HG02884 (cell line): ENCODE data around the gene CIZ1.

ENCODE experiments used
- ATAC-seq: cut with Tn5 transposase; IDR thresholded peaks from one replicate; pipeline ENCODE4 v1.9.1; 2021; ENCODE audit warnings: mild to moderate bottlenecking, moderate library complexity; ENCODE audit not compliant: unreplicated experiment

Gene CIZ1

DNA sequence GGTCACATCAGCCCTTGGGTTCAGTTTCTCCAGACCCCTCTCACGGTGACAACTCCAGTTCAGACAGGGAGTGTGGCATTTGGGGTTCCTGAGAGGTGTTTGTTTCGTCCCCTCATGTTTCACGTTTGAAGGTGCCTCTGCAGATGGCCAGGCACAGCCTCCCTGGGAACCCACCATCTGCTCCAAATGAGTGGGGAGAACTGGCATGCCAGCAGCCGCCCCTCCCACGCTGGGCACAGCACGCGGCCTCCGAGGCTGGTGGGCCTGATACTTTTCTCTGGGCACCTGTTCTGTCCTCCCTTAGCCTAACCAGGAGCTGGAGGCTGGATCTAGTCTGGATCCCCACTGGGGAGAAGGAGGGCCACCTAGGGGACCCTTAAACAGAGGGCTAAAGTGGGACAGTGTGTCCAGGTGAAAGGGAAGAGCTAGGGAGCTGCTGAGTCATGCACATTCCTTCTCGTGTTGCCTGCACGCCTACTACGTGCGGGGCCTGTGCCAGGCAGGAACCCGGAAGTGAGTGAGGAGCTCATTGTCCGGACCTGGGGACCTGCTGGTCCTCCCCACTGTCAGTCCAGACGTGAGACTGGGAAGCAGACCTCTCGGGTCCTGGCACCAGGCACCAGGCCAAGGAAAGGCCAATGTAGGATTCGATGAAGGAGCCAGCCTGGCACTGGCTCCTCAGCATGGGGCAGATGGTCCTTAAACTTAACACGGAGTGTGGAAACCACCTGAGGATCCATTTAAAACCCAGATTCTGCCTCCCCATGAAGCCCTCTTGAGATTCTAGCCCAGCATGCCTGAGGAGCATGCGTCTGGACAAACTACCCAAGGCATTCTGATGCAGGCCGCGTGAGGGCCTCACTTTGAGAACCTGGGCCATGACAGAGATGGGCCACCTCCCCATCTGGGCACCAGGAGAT, 23.5 kb upstream of the CIZ1 start:
- ATAC-seq: no peak

DNA sequence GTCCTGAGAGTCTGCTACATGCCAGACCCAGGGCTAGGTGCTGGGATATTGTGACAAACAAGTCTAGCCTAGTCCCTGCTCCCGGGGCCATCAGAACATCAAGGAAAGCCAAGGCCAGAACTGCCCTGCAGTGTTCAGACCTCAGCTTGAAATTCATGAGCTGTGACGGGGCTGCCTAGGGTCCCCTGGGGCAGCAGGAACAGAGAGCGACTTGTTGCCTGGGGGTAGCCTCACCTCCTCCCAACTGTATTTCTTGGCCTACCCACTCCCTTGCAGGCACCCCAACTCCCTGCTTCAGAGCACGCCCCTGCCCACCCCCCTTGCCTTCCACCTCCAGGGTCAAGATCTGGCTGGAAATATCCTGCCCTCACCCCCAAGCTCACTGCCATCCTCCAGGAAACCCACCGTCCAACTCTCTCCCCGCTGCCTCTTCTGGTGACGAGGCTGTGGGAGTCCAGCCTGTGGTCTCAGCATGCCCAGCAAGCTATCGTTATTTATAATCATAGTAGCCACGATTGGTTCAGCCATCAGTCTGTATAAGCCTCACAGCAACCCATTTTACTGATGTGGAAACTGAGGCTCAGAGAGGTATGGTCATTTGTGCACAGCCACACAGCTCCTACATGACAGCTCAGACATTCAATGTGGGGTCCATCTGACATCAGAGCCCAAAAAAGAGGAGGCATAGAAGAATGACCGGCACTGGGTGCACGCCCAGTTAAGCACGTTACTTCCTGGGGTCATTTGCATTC, 22.6 kb upstream of the CIZ1 start:
- ATAC-seq: no peak

DNA sequence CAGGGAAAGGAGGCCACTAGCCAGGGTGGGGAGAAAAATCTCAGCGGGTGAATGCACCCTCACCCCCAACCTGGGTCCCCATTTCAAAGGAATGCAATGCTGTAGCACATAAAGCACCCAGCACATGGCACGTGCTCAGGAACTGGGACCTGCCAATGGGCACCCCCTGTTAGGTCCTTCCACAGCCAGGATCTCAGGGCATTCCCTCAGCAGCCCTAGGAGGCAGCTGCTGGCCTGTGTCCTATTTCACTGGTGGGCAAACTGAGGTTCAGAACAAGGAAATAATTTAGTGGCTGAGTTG, 20.6 kb upstream of the CIZ1 start:
- ATAC-seq: no peak

DNA sequence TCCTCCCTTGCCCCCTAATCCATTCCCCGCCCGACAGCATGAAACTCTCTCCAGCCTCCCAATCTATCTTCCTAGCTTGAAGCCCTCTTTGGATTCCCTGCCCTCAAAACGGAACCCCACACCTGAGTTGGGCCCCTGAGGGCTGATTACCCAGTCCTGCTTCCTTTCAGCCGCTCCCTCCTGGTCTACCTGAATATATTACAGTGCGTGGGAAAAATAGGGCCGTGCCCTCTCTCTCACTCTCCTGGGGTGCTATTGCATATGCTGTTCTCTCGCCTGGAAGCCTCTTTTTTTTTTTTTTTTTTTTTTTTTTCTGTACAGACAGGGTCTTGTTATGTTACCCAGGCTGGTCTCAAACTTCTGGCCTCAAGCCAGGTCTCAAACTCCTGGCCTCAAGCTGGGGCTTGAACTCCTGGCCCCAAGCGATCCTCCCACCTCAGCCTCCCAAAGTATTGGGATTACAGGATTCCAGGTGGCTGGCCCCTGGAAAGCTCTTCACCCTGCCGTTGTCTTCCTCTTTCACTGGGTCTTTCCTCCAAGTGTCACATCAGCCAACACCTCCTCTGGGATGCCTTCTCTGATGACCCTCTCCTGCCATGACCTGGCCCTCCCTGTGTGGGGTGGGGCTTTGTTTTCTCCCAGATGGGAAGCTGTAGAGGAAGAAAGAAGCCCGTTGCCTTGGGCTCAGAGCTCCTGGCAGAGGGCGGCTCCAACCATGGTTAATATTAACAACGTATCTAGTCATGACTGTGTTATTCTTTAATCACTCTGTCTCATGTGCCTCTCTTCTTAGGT, 20.0 kb upstream of the CIZ1 start:
- ATAC-seq: no peak

DNA sequence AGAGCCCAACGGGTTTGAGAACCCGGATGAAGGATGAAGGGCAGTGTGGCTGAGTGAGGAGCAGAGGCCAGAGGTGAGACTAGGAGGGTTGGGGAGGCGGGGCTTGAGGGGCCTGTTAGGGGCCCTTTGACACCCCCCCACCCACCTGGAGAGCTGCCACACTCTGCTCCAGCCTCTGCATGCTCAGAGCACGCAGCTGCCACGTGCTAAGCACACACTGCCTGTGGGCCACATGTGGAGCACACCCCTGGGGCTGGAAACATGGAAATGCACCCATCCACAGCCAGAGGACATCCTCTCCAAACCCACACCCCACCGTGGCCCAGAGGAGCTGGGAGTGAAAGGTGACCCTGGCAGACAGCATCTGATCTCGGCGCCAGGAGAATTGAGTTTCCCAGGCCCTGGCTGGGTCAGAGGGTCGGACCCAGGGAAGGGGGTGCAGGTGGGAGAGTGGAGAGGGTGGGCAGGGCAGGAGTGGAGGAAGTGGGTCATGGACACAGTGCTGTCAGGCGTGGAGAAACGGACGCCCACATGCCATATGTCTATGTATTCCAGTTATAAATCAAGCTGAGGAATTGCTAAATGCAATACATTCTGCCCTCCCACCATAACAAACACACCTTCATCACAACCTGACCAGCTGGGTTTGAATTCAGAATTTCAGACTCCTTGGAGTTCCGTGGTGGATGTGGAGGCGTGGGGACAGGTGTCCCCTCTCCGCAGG, 17.7 kb upstream of the CIZ1 start:
- no peak for ATAC-seq

DNA sequence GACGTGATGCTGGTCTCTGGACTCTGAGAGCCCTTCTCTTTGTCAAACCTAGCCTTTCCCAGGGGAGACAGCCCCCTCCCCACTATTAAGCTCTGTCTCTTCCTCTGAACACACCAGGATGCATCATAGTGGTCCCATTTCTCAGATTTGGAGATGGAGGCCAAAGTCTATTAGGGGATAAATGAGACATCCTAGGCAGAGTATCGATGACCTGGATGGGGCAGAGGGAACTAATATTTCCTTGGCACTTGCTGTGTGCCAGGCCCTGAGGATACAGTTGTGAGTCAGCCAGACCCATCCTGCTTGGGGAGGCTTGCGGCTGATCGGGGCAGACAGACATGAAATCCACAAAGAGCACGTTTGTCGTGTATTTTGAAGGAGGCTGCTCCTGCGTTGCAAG, 17.0 kb upstream of the CIZ1 start:
- no peak for ATAC-seq

DNA sequence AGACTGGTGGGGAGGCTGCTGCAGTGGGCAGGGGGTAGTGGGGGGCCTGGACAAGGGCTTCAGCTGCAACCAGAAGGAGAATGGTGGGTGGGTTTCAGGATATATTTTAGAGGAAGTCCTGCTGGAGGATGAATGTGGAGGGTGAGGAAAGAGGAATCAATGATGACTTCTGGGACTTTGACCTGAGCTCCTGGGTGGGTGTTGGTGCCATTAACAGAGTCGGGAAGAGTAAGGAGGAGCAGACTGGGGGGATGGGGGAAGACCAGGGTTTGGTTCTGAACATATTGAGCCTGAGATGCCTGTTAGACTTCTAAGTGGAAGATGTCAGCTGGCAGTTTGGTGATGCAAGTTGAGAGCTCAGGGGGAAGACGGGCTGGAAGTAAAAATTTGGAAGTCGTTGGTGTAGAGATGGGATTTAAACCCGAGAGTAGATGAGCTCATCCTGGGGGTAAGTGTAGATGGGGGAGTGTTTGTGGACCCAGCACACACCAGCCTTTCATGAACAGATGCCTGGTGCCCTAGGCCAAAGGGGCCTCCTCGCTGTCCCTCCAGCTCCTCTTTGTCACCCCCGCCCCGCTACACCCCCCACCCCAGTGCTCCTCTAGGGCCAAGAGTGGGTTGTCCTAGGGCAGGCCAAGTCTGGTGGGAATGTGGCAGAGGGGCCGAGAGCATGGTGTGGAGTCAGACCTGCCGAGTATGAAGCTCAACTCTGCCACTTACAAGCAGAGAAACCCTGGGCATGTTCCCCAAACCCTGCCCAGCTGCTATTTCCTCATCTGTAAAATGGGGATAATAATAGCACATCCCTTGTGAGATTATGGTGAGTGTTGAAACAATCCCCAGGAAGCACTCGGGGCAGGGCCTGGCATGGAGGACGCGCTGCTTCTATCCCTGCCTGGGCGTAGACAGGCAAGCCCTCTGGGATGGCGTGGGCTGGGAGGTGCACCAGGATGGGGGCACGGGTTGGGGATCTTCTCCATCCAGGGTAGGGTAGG, 15.8 kb upstream of the CIZ1 start:
- ATAC-seq: no peak

DNA sequence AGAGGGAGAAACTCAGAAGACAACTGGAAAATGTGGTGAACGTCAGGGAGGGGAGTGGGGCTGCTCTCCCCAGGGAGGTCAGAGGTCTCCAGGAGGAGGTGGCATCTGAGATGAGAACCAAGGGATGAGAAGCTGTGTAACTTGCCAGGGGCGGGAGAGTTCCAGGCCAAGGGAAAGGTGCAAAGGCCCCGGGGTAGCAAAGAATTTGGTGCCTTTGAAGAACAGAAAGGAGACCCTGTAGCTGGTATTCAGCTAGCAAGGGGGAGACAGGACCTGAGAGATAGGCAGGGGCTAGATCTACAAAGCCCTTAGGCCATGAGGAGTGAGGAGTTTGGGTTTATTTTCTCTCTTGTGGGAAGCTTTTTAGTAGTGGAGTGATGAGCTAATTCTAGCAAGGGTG, 15.1 kb upstream of the CIZ1 start:
- no peak for ATAC-seq

DNA sequence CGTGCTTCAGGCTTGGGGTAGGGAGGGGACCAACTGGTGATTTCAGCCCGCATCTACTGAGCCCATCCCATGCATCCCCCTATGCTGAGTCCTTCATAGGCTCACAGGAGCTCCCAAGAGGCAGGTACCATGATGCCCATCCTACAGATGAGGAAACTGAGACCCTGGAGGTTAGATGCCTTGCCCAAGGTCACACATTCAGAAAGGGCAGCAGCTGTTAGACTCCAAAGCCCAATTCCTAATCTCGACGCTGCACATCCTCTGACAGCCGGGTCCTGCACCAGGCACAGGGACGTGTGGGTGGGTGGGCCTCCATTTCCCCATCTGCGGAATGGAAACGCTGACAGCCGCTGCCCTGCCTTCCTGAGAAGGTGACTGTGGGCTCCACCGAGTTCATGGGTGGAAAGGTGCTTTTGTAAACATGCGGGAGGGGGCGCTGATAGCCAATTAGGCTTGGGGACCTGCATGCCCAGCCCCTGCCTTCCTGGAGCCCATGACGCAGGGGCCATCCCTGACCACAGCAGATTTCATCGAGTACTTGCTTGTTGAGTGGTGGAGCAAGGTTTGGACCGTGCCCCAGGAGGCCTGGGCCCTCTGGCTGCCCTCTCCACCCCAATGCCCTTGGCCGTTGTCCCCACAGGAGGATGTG, 14.0 kb upstream of the CIZ1 start:
- no peak for ATAC-seq

DNA sequence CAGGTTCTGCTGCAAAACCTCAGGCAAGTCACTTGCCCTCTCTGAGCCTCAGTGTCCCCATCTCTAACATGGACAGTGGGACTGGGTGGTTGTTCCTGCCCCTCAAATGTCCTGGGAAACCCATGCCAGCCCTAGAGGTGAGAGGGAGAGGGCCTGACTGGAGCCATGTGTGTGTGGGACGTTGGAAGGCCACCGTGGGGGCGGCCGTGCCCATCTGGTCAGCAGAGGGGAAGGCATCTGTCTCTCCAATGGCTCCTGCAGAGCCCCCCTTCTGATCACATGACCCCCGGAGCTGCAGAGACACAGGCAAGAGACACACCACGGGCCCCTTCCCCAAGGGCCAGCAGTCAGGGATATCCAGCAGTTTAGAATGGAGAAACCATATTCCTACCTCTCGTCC, 13.5 kb upstream of the CIZ1 start:
- no peak for ATAC-seq

DNA sequence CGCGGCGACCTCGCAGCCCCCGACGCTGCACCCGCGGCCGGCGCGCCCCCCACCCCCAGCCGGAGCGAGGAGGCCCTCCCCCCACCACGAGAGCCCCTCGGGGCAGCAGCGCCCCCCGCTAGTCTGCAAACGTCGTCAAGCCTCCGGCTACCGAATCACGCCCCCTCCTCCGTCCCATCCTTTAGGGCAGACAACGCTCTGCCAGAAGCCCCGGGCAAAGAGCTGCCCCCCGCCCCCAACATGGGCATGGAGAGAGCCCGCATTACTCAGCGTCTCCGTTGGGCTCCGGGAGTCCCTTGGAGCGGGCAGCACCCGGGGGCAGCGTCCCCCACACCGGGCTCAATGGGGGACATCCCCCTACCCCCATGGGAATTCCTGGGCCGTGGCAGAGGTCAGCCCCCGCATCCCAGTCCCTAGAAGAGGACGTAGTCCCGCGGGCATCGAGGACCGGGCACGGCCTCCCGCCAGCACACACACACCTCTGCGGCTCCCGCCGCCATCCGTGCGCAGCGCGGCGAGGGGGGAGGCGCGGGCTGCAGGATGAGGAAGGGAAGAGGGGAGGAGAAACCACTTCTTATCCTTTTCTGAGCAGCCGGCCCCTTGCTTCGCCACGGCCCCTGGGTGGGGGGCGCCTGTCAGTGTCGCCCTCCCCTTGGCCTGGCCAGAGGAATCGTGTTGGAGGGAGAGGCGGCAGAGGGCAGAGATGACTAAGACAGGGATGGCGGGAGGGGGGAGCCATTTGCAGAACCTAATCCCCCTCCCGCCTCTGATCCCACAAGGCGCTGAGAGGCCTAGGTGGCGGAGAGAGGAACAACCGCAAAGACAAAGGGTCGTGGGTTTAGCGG, 12.6 kb upstream of the CIZ1 start:
- no peak for ATAC-seq

DNA sequence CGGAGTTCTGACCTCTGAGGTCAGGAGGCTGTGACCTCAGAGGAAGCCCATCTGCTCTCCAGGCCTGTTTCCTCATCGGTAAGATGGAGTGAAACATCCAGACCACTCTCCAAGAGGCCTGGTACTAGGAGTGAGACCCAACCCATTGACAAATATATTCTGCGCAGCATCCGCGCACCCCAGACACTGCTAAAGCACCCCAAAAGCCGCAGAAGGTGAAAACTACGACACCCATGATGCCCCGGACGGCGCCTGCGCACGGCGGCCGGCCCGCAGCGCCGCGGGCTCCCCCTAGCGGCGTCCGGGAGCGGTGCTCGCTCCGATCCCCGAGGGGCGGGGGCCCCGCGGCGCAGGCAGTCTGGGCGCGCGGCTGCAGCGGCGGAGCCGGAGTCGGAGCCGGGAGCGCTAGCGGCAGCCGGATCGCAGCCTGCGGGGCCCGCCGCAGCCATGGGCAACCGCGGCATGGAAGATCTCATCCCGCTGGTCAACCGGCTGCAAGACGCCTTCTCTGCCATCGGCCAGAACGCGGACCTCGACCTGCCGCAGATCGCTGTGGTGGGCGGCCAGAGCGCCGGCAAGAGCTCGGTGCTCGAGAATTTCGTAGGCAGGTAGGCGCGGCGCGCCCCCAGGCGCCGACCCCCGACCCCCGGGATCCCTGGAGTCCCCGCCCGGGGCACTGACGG, 11.8 kb upstream of the CIZ1 start, which contains the start of gene DNM1:
Gene DNM1, plus strand, starts transcription at position 356 of the 683 bp plus-strand sequence. Its CDS starts 92 bp downstream, at position 448.
- no peak for ATAC-seq

DNA sequence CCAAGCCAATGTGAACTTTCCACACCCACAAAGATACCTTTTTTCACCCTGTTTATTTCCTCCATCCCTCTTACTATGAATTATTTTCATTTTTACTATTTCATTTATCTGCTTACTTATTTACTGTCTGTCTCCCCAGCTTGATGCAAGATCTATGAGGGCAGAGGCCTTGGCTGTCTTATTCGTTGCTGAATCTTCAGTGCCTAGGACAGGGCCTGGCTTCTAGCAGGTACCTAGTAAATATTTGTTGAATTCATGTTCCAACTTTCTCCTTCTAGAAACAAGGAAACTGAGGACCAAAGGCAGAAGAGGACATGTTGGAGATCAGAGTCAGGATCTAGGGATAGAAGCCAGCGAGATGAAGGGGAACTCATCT, 11.3 kb upstream of the CIZ1 start:
- ATAC-seq: no peak

DNA sequence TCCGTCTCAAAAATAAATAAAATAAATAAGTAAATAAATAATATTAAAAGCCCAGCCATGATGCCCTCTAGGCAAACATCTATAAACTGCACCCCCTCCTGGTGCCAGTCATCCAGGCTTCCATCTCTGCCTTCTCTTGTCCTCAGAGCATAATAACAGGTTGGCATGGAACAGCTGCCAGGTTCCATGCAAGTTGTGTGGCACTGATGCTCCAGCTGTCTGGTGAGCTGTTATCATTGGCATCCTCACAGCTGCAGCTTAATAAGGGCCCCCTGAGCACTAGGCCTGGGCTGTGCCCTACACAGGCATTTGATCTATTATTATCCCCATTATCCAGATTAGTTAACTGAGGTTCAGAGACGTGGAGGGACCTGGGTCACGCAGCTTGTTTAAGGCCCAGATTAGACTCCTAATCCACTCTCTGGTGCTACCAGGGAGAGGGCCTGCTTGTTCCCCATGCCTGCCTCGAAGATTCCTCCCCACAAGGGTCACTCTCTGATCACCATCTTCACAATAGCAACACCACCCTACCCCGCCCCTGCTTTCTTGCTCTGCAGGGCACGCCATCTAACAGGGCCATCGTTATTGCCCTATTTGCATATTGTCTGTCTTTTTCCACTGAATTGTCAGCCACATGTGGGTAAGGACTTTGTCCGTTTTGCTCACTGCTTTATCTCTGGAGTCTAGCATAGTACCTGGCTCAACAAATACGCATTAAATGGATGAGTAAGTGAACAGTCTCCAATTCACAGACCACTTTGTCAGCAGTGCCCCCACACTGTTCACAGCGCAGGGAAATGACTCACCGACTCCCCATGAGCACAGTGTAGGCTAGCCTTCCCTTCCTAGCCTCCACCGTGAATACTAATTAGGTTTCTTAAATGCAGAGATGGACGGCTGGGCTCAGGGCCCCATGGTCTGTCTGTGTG, 10.3 kb upstream of the CIZ1 start:
- ATAC-seq: no peak

DNA sequence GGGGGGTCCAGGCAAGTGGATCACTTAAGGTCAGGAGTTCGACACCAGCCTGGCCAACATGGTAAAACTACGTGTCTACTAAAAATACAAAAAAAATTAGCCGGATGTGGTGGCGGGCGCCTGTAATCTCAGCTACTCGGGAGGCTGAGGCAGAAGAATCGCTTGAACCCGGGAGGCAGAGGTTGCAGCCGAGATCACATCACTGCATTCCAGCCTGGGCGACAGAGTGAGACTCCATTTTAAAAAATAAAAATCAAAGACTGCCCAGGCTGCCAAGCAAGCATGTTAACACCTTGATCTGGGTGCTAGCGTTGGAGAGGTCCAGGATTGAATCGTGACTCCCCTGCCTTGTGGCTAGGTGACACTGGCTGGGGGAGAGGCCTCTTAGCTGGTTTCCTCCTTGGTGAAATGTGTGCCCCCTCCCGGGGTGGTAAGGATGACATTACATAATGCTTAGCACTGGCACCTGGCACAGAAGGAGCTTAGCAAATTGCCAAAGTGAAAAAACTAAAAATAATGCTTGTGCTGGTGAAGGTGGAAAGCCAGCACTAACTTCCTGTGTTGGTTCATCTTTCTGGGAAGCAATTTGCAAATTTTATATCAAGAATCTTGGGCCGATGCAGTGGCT, 2.2 kb upstream of the CIZ1 start:
- no peak for ATAC-seq
